K562 (cell line): Measurements from ENCODE around the gene DPEP2NB. TPM values are rescaled to one million over a fixed set of nuclear protein-coding genes. Genes with fewer than 3 reads are reported as not detected.

Source experiments
- CREB3 ChIP-seq: fragments of 450-650 bp; conservative IDR thresholded peaks from 2 replicates; pipeline ENCODE4 v1.6.1; 2016; ENCODE audit warnings: missing genetic modification characterization, low read depth, mild to moderate bottlenecking, missing compliant biosample characterization, moderate library complexity
- E2F3 ChIP-seq: fragments of 250-450 bp; sonication (Bioruptor Pico); IDR thresholded peaks from 2 replicates; pipeline ENCODE4 v1.4.0; 2020; ENCODE audit warnings: mild to moderate bottlenecking
- GABPA ChIP-seq: fragments of 200-800 bp; sonication (Bioruptor generic); conservative IDR thresholded peaks from 2 replicates; pipeline ENCODE4 v1.6.1; 2016; ENCODE audit warnings: low read depth, missing genetic modification characterization, missing compliant biosample characterization
- GATAD2B ChIP-seq: fragments of 450-650 bp; IDR thresholded peaks from 2 replicates; pipeline ENCODE4 v1.6.1; 2017; ENCODE audit warnings: mild to moderate bottlenecking, borderline replicate concordance
- HDAC1 ChIP-seq, 2 experiments: fragments of 450-650 bp; IDR thresholded peaks; 2 replicates each; pipeline ENCODE4 v1.6.1; 2016 to 2017; ENCODE audit warnings: inconsistent platforms in 1 of 2, mild to moderate bottlenecking in 1 of 2, moderate library complexity in 1 of 2
- JUN ChIP-seq, 2 experiments: sonication (generic) in 1 of 2; formaldehyde crosslinking in 1 of 2; IDR thresholded peaks; 2 replicates each; pipeline versions ENCODE4 v1.6.1 to v1.8.0; 2012 to 2022; ENCODE audit warnings: borderline replicate concordance in 2 of 2, mild to moderate bottlenecking in 2 of 2, improper control_type of control experiment in 1 of 2, low read depth in 1 of 2, low read length in 1 of 2, missing genetic modification reagents in 1 of 2
- KLF13 ChIP-seq: fragments of 450-650 bp; IDR thresholded peaks from 2 replicates; pipeline ENCODE4 v1.6.1; 2016; ENCODE audit warnings: missing genetic modification characterization, low read depth, mild to moderate bottlenecking, missing compliant biosample characterization, moderate library complexity, borderline replicate concordance
- MAFG ChIP-seq: fragments of 450-650 bp; conservative IDR thresholded peaks from 2 replicates; pipeline ENCODE4 v1.6.1; 2016; ENCODE audit warnings: missing genetic modification characterization, missing compliant biosample characterization
- MTA2 ChIP-seq: fragments of 450-650 bp; IDR thresholded peaks from 2 replicates; pipeline ENCODE4 v1.6.1; 2016; ENCODE audit warnings: low read depth
- MYNN ChIP-seq, 2 experiments: sonication (generic); formaldehyde crosslinking in 1 of 2; IDR thresholded peaks; 2 replicates each; pipeline versions ENCODE4 v1.5.0 to v1.6.1; 2016 to 2020; ENCODE audit warnings: antibody characterized with exemption in 1 of 2, missing genetic modification reagents in 1 of 2
- NEUROD1 ChIP-seq: fragments of 150-350 bp; IDR thresholded peaks from 2 replicates; pipeline ENCODE4 v1.6.1; 2014; ENCODE audit warnings: borderline replicate concordance, low read length, low read depth; ENCODE audit not compliant: partially characterized antibody
- NR3C1 ChIP-seq: sonication (generic); formaldehyde crosslinking; IDR thresholded peaks from 2 replicates; pipeline ENCODE4 v1.8.1; 2022; ENCODE audit warnings: missing genetic modification reagents
- NRF1 ChIP-seq, 2 experiments: fragments of 450-650 bp; IDR thresholded peaks in 1 of 2; conservative IDR thresholded peaks in 1 of 2; 2 replicates each; pipeline ENCODE4 v1.6.1; 2014; ENCODE audit warnings: mild to moderate bottlenecking in 2 of 2
- RBM39 ChIP-seq: fragments of 200-400 bp; formaldehyde crosslinking; optimal IDR thresholded peaks from 2 replicates; pipeline ENCODE3; 2018; ENCODE audit warnings: low read depth, low read length
- SREBF2 ChIP-seq: sonication (generic); formaldehyde crosslinking; IDR thresholded peaks from 2 replicates; pipeline ENCODE4 v1.4.0; 2020; ENCODE audit warnings: mild to moderate bottlenecking, missing genetic modification reagents
- SUPT5H ChIP-seq: fragments of 450-650 bp; IDR thresholded peaks from 2 replicates; pipeline ENCODE4 v1.6.1; 2016
- TCF7 ChIP-seq: sonication (generic); IDR thresholded peaks from 2 replicates; pipeline ENCODE4 v1.6.1; 2016; ENCODE audit warnings: antibody characterized with exemption, borderline replicate concordance
- TSC22D4 ChIP-seq: fragments of 450-650 bp; IDR thresholded peaks from 2 replicates; pipeline ENCODE4 v1.6.1; 2016; ENCODE audit warnings: missing genetic modification characterization, missing biosample characterization, control low read depth
- ZNF707 ChIP-seq: fragments of 250-450 bp; sonication (Bioruptor Pico); conservative IDR thresholded peaks from 2 replicates; pipeline ENCODE4 v1.8.0; 2022; ENCODE audit warnings: inconsistent platforms, mild to moderate bottlenecking, moderate library complexity
- ZNF75A ChIP-seq: fragments of 450-650 bp; formaldehyde crosslinking; IDR thresholded peaks from 2 replicates; pipeline ENCODE4 v1.4.0; 2020; ENCODE audit warnings: mild to moderate bottlenecking
- ZNF76 ChIP-seq: fragments of 250-450 bp; sonication (Bioruptor Pico); IDR thresholded peaks from 2 replicates; pipeline ENCODE4 v1.4.0; 2020; ENCODE audit warnings: mild to moderate bottlenecking, moderate library complexity, borderline replicate concordance
- polyA plus RNA-seq, 8 experiments: library from polyadenylated mRNA; depleted of rRNA in 4 of 8; stranded (reverse) in 5 of 8; unstranded in 3 of 8; fragments of >200 nt; fragmentation: Nextera tagmentation in 2 of 8; fragmentation: Illumina TruSeq in 1 of 8; extraction: Ambion mirVana in 2 of 8; extraction: Trizol in 1 of 8; gene quantifications; 2 replicates each; pipeline versions ENCODE4 v1.2.1 to v1.2.3, GENCODE V29; 2011 to 2014; ENCODE audit warnings: inconsistent platforms in 1 of 8, missing spikeins in 1 of 8
- total RNA-seq, 7 experiments: library from RNA; depleted of rRNA in 6 of 7; stranded (reverse); fragments of >200 nt in 6 of 7; fragmentation: Illumina TruSeq in 2 of 7; extraction: Trizol in 2 of 7; gene quantifications; 2 replicates each; pipeline versions ENCODE4 v1.2.1 to v1.2.3, GENCODE V29; 2011 to 2021; ENCODE audit warnings: low replicate concordance in 1 of 7
- TF ChIP-seq, protein P1 (sequence below): sonication (generic); formaldehyde crosslinking; IDR thresholded peaks from 2 replicates; pipeline ENCODE4 v1.8.1; 2022; ENCODE audit warnings: missing genetic modification reagents
- TF ChIP-seq, protein P2 (sequence below): sonication (generic); formaldehyde crosslinking; IDR thresholded peaks from 2 replicates; pipeline ENCODE4 v1.8.0; 2023; ENCODE audit warnings: mild to moderate bottlenecking, missing genetic modification reagents

The DPEP2NB gene
- total and polyA plus RNA-seq, 9 of the 15 experiments (the other 6 are each of a cell fraction or from before 2014, with no cell fraction given) = not detected

DNA sequence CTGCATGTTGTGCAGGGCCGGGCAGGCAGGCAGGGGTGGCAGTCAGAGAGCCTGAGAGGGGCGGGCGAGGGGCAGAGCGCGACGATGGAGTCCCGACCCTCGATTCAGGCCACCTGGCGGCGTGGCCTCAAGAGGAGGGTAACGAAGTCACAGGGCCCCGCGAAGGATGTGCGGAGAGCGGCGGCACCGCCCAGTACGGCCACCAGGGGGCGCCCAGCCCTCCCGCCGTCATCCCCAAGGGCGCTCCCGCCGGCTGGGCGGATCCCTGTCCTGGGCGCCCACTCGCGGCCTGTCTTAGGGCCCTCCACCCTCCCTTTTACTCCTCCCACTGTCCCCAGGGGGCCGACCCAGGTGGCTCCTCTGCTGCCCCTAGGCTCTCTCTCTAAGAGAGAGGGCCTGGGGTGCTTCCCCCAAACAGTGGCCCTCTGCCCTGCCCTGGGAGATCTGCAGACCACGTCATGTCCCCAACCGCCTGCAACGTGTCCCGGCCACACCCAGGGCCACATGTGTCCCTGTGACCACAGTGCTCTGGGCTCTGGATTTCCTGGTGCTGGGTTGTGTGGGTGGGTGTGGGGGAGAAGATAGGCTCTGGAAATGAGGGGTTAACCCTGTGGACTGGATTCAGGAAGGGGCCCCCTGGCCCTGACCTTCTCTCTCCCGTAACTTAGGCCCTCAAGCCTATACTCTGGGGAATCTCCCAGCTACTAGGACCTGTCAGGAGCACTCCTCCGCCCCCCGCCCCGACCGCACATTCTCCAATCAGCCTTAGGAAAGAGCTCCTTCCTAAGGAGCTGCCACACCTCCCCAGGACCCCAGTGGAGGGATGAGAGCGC is 22.3 kb downstream of the DPEP2NB start (continued):
- TF ChIP-seq HDAC1 (IDR thresholded peaks at IDR 0.05) = peak in 1 of 2 experiments; percentile 87; a peak in 2 of 4 replicates
- TF ChIP-seq SREBF2 (CRISPR knock-in tag) = no peak
- peak; percentile 69 for TF ChIP-seq RBM39
- TF ChIP-seq, protein P1, sequence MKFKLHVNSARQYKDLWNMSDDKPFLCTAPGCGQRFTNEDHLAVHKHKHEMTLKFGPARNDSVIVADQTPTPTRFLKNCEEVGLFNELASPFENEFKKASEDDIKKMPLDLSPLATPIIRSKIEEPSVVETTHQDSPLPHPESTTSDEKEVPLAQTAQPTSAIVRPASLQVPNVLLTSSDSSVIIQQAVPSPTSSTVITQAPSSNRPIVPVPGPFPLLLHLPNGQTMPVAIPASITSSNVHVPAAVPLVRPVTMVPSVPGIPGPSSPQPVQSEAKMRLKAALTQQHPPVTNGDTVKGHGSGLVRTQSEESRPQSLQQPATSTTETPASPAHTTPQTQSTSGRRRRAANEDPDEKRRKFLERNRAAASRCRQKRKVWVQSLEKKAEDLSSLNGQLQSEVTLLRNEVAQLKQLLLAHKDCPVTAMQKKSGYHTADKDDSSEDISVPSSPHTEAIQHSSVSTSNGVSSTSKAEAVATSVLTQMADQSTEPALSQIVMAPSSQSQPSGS (CRISPR knock-in tag) = 0 out of 2 replicates have a peak, but pooled peaks have one; percentile 54
- TF ChIP-seq ZNF76 = peak; percentile 77; the same call in 1 of the 2 replicates
- peak; percentile 67 for TF ChIP-seq SUPT5H
- TF ChIP-seq E2F3 (CRISPR knock-in tag) = 0 out of 2 replicates have a peak, but pooled peaks have one; percentile 54
- TF ChIP-seq GATAD2B = peak; percentile 89
- TF ChIP-seq CREB3 = 0 out of 2 replicates have a peak, but pooled peaks have one; percentile 74
- TF ChIP-seq JUN (IDR thresholded peaks at IDR 0.05; ENCODE audit: borderline replicate concordance, low read depth, low read length) = peak; percentile 52
- no peak for TF ChIP-seq JUN (CRISPR knock-in tag; IDR thresholded peaks at IDR 0.05; ENCODE audit: borderline replicate concordance)
- TF ChIP-seq, protein P2, sequence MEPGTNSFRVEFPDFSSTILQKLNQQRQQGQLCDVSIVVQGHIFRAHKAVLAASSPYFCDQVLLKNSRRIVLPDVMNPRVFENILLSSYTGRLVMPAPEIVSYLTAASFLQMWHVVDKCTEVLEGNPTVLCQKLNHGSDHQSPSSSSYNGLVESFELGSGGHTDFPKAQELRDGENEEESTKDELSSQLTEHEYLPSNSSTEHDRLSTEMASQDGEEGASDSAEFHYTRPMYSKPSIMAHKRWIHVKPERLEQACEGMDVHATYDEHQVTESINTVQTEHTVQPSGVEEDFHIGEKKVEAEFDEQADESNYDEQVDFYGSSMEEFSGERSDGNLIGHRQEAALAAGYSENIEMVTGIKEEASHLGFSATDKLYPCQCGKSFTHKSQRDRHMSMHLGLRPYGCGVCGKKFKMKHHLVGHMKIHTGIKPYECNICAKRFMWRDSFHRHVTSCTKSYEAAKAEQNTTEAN (CRISPR knock-in tag) = 0 out of 2 replicates have a peak, but pooled peaks have one; percentile 33
- TF ChIP-seq TCF7 = 0 out of 2 replicates have a peak, but pooled peaks have one; percentile 38
- peak; percentile 23 to 31; a peak in 1 of 4 replicates for TF ChIP-seq NRF1 (conservative IDR thresholded peaks at IDR 0.05 in 1 of 2, IDR thresholded peaks at IDR 0.05 in 1 of 2)
- no peak for TF ChIP-seq MTA2
- no peak for TF ChIP-seq TSC22D4 (tag)
- TF ChIP-seq GABPA (tag) = no peak
- 0 out of 2 replicates have a peak, but pooled peaks have one; percentile 26 for TF ChIP-seq NR3C1 (CRISPR knock-in tag)
- TF ChIP-seq KLF13 (tag) = peak; percentile 51; the same call in 1 of the 2 replicates
- TF ChIP-seq MYNN (IDR thresholded peaks at IDR 0.05) = no peak
- no peak for TF ChIP-seq MYNN (CRISPR knock-in tag; IDR thresholded peaks at IDR 0.05)
- TF ChIP-seq MAFG (tag) = no peak
- peak; percentile 51 for TF ChIP-seq NEUROD1
- TF ChIP-seq ZNF707 (CRISPR knock-in tag) = peak; percentile 54; the same call in 1 of the 2 replicates
- 0 out of 2 replicates have a peak, but pooled peaks have one; percentile 20 for TF ChIP-seq ZNF75A
